B cell (primary cell): ENCODE data around the gene PDE6B. TPM values are rescaled to one million over a fixed set of nuclear protein-coding genes. Genes with fewer than 3 reads are reported as not detected.

ENCODE experiments used
- ATAC-seq: fragments of 200-7000 bp; cut with Tn5 transposase; one replicate; pipeline ENCODE4 v1.10.0; 2021; ENCODE audit warnings: low read depth, mild to moderate bottlenecking, moderate number of reproducible peaks, moderate library complexity
- CTCF ChIA-PET: fragments of 350-600 bp; sonication (Branson Sonifier 250); formaldehyde crosslinking; loops from one replicate; lab custom pipeline; 2021; ENCODE audit warnings: antibody characterized with exemption, inconsistent platforms; lab: Charles Lee
- POLR2A ChIA-PET: fragments of 350-600 bp; sonication (Branson Sonifier 250); formaldehyde crosslinking; loops from one replicate; lab custom pipeline; 2021; ENCODE audit warnings: antibody characterized with exemption; lab: Charles Lee
- DNase-seq: peaks from one replicate; pipeline ENCODE4 v3.0.0; 2013
- H2AFZ ChIP-seq: 2 replicates; pipeline ENCODE4 v1.6.1; 2012; ENCODE audit warnings: mild to moderate bottlenecking, low read depth, low read length; ENCODE audit not compliant: insufficient read depth, poor library complexity, severe bottlenecking
- H3K27ac ChIP-seq, 2 donors: 1 replicate in 1 of 2; 2 replicates in 1 of 2; pipeline ENCODE4 v1.5.1; 2012 to 2013; ENCODE audit warnings: low read length in 2 of 2, mild to moderate bottlenecking in 2 of 2, moderate library complexity in 1 of 2
- H3K27me3 ChIP-seq, 4 experiments: fragments of 200-600 bp in 1 of 4; sonication (generic) in 1 of 4; replicated peaks in 1 of 4; 1 replicate in 2 of 4; 2 replicates in 2 of 4; pipeline versions ENCODE4 v1.6.1 to v1.7.0; 2013 to 2016; ENCODE audit warnings: low read length in 3 of 4, mild to moderate bottlenecking in 2 of 4, mixed read lengths in 1 of 4, moderate library complexity in 1 of 4; ENCODE audit not compliant: insufficient read depth in 4 of 4, control insufficient read depth in 3 of 4; ENCODE audit errors: control extremely low read depth in 1 of 4
- H3K36me3 ChIP-seq, 2 experiments: replicated peaks in 1 of 2; 1 replicate in 1 of 2; 2 replicates in 1 of 2; pipeline versions ENCODE4 v1.6.1 to v1.7.1; 2013; ENCODE audit warnings: low read length in 1 of 2; ENCODE audit not compliant: insufficient read depth in 2 of 2, control insufficient read depth in 1 of 2; ENCODE audit errors: control extremely low read depth in 1 of 2, extremely low read depth in 1 of 2
- H3K4me1 ChIP-seq, 2 donors: fragments of 200-600 bp in 1 of 2; sonication (generic) in 1 of 2; 1 replicate in 1 of 2; 2 replicates in 1 of 2; pipeline versions ENCODE4 v1.5.1 to v1.6.1; 2013 to 2017; ENCODE audit warnings: low read length in 2 of 2; ENCODE audit not compliant: control insufficient read depth in 2 of 2, insufficient read depth in 2 of 2
- H3K4me2 ChIP-seq: replicated peaks from 2 replicates; pipeline ENCODE3; 2012; ENCODE audit warnings: mild to moderate bottlenecking, low read depth, low read length; ENCODE audit not compliant: poor library complexity, severe bottlenecking
- H3K4me3 ChIP-seq, 5 experiments: fragments of 200-600 bp in 1 of 5; sonication (generic) in 1 of 5; 1 replicate in 3 of 5; 2 replicates in 2 of 5; pipeline versions ENCODE4 v1.5.1 to v1.7.0; 2011 to 2016; ENCODE audit warnings: low read length in 4 of 5, mild to moderate bottlenecking in 4 of 5, low read depth in 2 of 5, control low read depth in 1 of 5, moderate library complexity in 1 of 5; ENCODE audit not compliant: insufficient read depth in 1 of 5; ENCODE audit errors: control extremely low read depth in 1 of 5, extremely low read depth in 1 of 5
- H3K79me2 ChIP-seq: fragments of 200-600 bp; sonication (generic); one replicate; pipeline ENCODE4 v1.6.0; 2016; ENCODE audit warnings: low read length; ENCODE audit not compliant: control insufficient read depth, insufficient read depth
- H3K9ac ChIP-seq: fragments of 200-600 bp; sonication (generic); 2 replicates; pipeline ENCODE4 v1.6.1; 2017; ENCODE audit warnings: mild to moderate bottlenecking, low read length, moderate library complexity
- H3K9me3 ChIP-seq, 3 donors: one replicate each; pipeline versions ENCODE4 v1.6.1 to v1.7.1; 2013; ENCODE audit warnings: low read length in 2 of 3; ENCODE audit not compliant: control insufficient read depth in 2 of 3, insufficient read depth in 1 of 3; ENCODE audit errors: control extremely low read depth in 1 of 3
- H4K20me1 ChIP-seq: 2 replicates; pipeline ENCODE4 v1.6.0; 2012; ENCODE audit warnings: mild to moderate bottlenecking, low read length; ENCODE audit not compliant: insufficient read depth, control insufficient read depth, poor library complexity, severe bottlenecking
- H3K27ac Mint-ChIP-seq: one replicate; pipeline ENCODE4 v1.8.0; 2021; ENCODE audit warnings: mixed read lengths
- H3K27me3 Mint-ChIP-seq: one replicate; pipeline ENCODE4 v1.8.0; 2021; ENCODE audit warnings: mixed read lengths
- H3K4me1 Mint-ChIP-seq: one replicate; pipeline ENCODE4 v1.8.0; 2021; ENCODE audit warnings: mixed read lengths
- H3K4me3 Mint-ChIP-seq: one replicate; pipeline ENCODE4 v1.8.0; 2021; ENCODE audit warnings: mixed read lengths
- H3K9me3 Mint-ChIP-seq: one replicate; pipeline ENCODE4 v1.8.0; 2022; ENCODE audit warnings: mixed read lengths; ENCODE audit not compliant: insufficient read depth
- CTCF ChIP-seq: fragments of 200-600 bp; IDR thresholded peaks from one replicate; pipeline ENCODE4 v1.8.0; 2022; ENCODE audit warnings: antibody characterized with exemption, mild to moderate bottlenecking
- EZH2 ChIP-seq: IDR thresholded peaks from 2 replicates; pipeline ENCODE4 v1.6.1; 2012; ENCODE audit warnings: borderline replicate concordance, low read depth, mild to moderate bottlenecking, moderate library complexity, low read length; ENCODE audit not compliant: insufficient read depth, poor library complexity, severe bottlenecking
- WGBS: methylation state at CpG from one replicate; pipeline ENCODE4 v1.1.5; 2013; ENCODE audit warnings: missing lambda C conversion rate; ENCODE audit not compliant: insufficient coverage; 5-methylcytosine and 5-hydroxymethylcytosine counted together
- intact Hi-C: fragments of 100-400 bp; cut with micrococcal nuclease; formaldehyde crosslinking; loops from one replicate; pipeline ENCODE4 v1.10.0; 2022
- polyA plus RNA-seq: library from polyadenylated mRNA; depleted of rRNA; stranded (reverse); fragments of >200 nt; gene quantifications from 2 replicates; pipeline ENCODE4 v1.2.3, GENCODE V29; 2012
- total RNA-seq, 2 donors: library from RNA; stranded (reverse); fragments of 120-200 nt in 1 of 2; gene quantifications; 1 replicate in 1 of 2; 2 replicates in 1 of 2; pipeline versions ENCODE4 v1.2.3 to v1.2.4, GENCODE V29; 2013 to 2022

The PDE6B gene
- total and polyA plus RNA-seq, 2 donors (not counting 1 experiment from before 2014, with no cell fraction given) = 20.0 to 25.2 TPM

GRCh38 chr4:608236-608635, 17.1 kb upstream of the PDE6B start:
- ChIA-PET POLR2A (no interaction called here), CTCF (no interaction called here)
- Mint-ChIP-seq H3K9me3 (no peaks in the 10 kb centered on the region), H3K27ac (no peak overlapping the region), H3K27me3 (peaks cover 12% of the 10 kb centered on the region), H3K4me1 (peaks cover 5% of the 10 kb centered on the region), H3K4me3 (no peak overlapping the region)
- Histone ChIP-seq H3K4me3 (no peak overlapping the region), H3K9ac (no peak overlapping the region), H3K4me1 (no peaks in the 10 kb centered on the region), H3K36me3 (no peaks in the 10 kb centered on the region), H3K79me2 (no peaks in the 10 kb centered on the region), H4K20me1 (no peaks in the 10 kb centered on the region), H3K27ac (no peak overlapping the region), H3K9me3 (peaks cover 0 to 15% (median 0%) of the 10 kb centered on the region in 3 donors), H3K27me3 (peaks cover 0 to 2% (median 0%) of the 10 kb centered on the region in 4 experiments), H3K4me2 (no peak overlapping the region), H2AFZ (no peak overlapping the region)
- ATAC-seq = no peak
- no peak for DNase-seq
- TF ChIP-seq CTCF (no peak), EZH2 (no peak)
- intact Hi-C loops = no loop called here
- WGBS = no CpG with 5 or more reads among the region's 7 CpGs

- Histone ChIP-seq H3K9me3 (peaks cover 0 to 18% (median 0%) of the 10 kb centered on the region in 3 donors), H3K4me2 (no peak overlapping the region), H3K36me3 (no peaks in the 10 kb centered on the region), H3K27ac (no peak overlapping the region), H3K4me1 (no peaks in the 10 kb centered on the region), H2AFZ (no peak overlapping the region), H3K9ac (no peak overlapping the region), H3K79me2 (no peaks in the 10 kb centered on the region), H3K4me3 (no peak overlapping the region), H4K20me1 (no peaks in the 10 kb centered on the region), H3K27me3 (peaks cover 0 to 2% (median 0%) of the 10 kb centered on the region in 4 experiments)
- intact Hi-C loops = no loop called here
- TF ChIP-seq EZH2 = no peak
- TF ChIP-seq CTCF = no peak
- no peaks in the 10 kb centered on the region for H3K4me1 Mint-ChIP-seq
- no peak overlapping the region for H3K27ac Mint-ChIP-seq
- no peak for ATAC-seq
- POLR2A ChIA-PET = no interaction called here
- no peak for DNase-seq
- H3K27me3 Mint-ChIP-seq = peaks cover 12% of the 10 kb centered on the region
- H3K4me3 Mint-ChIP-seq = no peak overlapping the region
- H3K9me3 Mint-ChIP-seq = no peaks in the 10 kb centered on the region
- WGBS = 88% methylated on average over 8 of the region's 8 CpGs
- CTCF ChIA-PET = no interaction called here
These were observed 15.8 kb upstream of the PDE6B start for GRCh38 chr4:609400-610050.
